HL-60 (cell line): ENCODE results near the gene PLS3.

Experiments used
- CTCF ChIP-seq: IDR thresholded peaks from one replicate; pipeline ENCODE4 v1.5.1; 2011; ENCODE audit warnings: low read length, control low read depth, inconsistent platforms; ENCODE audit not compliant: insufficient read depth
- GABPA ChIP-seq: IDR thresholded peaks from 2 replicates; pipeline ENCODE4 v1.6.1; 2012; ENCODE audit warnings: low read depth
- POLR2AphosphoS5 ChIP-seq: IDR thresholded peaks from 2 replicates; pipeline ENCODE4 v1.6.1; 2012; ENCODE audit warnings: low read depth

- no peak for TF ChIP-seq CTCF
- no peak for TF ChIP-seq POLR2AphosphoS5
- no peak for TF ChIP-seq GABPA
Observed at GRCh38 chrX:115535421-115535820, 25.6 kb upstream of the PLS3 start.
